Activated CD4-positive, CD25-positive, alpha-beta regulatory T cell treated with anti-CD3 and anti-CD28 coated beads, Interleukin-2, amount 50 U/mL, for 24 hours (primary cell): ENCODE data around the gene MOGAT3.

Source experiments
- ATAC-seq, 2 donors: fragments of 150-1000 bp; cut with Tn5 transposase; one replicate each; pipeline ENCODE4 v1.10.0; 2021; ENCODE audit warnings: mild to moderate bottlenecking in 1 of 2, moderate library complexity in 1 of 2

The MOGAT3 gene

GRCh38 chr7:101200862-101201599 is at the start of gene MOGAT3:
TSS of gene MOGAT3 (minus strand) at chr7:101201036. CDS start at chr7:101200854, 182 bp downstream.
- ATAC-seq = no peak

GRCh38 chr7:101250324-101250723 is 49.5 kb upstream of the MOGAT3 start:
- no peak for ATAC-seq

GRCh38 chr7:101248276-101248675 is 47.4 kb upstream of the MOGAT3 start:
- ATAC-seq = no peak

DNA sequence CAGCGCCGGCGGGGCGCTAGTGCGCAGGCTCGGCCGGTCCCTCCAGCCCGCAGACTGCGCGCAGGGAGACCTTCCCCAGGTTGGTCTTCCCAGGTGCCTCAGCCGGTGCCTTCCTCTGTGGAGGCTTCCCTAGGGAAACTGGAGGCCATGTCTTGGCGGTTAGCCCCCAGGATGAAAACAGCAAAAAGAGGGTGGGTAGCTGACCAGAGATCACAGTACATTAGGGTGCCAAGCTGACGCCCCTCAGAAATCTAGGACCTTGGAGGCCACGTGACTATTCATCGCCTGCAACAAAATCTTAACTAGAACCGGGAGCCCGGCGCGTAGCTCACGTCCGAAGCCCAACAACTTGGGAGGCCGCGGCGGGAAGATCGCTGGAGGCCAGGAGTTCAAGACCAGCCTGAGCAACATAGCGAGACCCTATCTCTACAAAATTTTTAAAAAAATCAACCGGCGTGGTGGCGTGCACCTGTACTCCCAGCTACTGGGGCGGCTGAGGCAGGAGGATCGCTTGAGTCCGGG is 44.4 kb upstream of the MOGAT3 start:
- no peak for ATAC-seq

- ATAC-seq = peak; percentile 98
Measured at GRCh38 chr7:101244375-101245146, 43.7 kb upstream of the MOGAT3 start, which contains the start of gene FIS1. TSS of gene FIS1 (minus strand) at chr7:101245081. CDS start at chr7:101245004, 77 bp downstream.

DNA sequence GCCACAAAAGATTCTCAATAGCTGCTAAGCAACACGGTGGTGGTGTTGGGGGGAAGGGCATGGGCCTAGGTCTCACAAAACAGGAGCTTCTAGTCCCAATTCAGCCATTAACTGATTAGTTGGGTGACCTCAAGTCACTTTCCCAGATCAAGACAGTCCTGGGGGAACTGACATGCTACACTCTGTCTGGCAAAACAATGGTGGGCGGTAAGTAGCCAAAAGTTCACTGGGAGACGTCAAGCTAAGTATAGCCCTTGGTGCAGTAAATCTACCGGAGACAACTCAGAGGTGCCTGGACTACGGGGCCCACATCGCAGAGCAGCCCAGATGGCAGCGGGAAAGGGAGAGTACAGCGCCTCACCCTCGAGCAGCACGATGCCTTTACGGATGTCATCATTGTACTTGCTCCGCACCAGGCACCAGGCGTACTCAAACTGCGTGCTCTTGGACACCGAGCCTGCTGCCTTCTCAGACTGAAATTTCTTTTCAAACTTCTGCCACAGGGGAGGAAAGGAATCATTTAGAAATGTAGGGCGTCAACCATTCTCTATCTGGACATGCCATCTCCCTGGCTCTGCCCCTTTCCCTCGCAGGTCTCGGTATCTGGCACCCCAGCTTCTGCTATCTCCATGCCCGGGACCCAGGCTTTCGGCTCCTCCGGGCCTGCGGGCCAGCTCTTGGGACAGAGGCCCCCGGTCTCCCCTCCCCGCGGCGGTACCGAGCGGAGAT is 43.0 kb upstream of the MOGAT3 start:
- no peak for ATAC-seq

DNA sequence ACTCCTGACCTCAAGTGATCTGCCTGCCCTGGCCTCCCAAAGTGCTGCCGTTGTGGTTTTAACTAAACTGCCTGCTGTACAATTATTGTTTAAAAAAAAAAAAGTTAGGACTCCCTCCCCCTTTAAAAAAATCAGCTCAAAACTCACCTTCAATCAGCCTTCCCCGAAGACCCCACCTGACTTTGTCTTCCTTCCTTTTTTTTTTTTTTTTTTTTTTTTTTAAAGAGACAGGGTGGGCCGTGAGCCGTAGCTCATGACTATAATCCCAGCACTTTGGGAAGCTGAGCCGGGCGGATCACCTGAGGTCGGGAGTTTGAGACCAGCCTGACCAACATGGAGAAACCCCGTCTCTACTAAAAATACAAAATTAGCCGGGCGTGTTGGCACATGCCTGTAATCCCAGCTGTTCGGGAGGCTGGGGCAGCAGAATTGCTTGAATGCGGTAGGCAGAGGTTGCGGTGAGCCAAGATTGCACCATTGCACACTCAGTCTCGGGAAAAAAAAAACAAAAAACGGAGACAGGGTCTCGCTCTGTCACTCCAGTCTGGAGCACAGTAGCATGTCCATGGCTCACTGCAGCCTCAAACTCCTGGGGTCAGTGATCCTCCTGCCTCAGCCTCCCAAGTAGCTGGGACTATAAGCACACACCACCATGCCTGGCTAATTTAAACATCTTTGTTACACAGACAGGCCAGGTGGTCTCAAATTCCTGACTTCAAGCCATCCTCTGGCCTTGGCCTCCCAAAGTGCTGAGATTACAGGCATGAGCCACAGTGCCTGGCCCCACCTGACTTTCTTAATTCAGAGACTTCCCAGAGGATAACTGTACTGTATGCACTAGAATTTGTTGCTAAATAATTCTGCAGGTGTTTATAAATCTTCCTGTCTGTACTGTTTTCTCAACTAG is 40.9 kb upstream of the MOGAT3 start:
- no peak for ATAC-seq

- no peak for ATAC-seq
Measured at GRCh38 chr7:101241015-101241363, 40.2 kb upstream of the MOGAT3 start.

DNA sequence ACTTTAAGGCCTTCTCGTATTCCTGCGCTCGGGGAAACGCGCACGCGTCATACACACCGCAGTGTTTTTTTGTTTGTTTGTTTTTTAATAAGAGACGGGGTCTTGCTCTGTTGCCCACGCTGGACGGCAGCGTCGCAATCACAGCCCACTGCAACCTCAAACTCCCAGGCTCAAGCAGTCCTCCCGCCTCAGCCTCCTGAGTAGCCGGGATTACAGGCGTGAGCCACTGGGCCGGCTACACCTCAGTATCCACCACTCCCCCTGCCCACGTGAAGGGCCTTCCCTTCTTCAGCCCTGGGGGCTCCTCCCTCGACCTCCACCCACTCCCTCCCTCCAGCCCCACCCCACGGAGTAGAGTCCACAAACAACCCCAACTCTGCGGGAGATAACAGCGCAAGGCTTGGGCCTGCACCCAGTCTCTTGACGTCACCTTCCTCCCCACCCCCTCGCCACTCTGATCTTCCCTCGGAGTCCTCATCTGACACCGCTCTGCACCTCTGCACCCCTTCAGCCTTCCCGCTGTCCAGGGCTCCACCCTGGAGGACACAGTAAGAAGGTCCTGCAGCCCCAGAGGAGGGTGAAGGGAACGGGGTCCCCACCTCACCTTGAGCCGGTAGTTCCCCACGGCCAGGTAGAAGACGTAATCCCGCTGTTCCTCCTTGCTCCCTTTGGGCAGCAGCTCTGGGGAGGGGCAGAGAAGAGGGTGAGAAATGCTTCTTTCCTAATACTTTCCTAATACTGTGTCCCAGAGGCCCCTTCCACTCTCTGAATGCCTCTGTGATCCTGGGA is 39.6 kb upstream of the MOGAT3 start:
- no peak for ATAC-seq

- no peak for ATAC-seq
Measured at GRCh38 chr7:101239951-101240220, 39.0 kb upstream of the MOGAT3 start.

- ATAC-seq = no peak
Measured at GRCh38 chr7:101239191-101239950, 38.5 kb upstream of the MOGAT3 start.

GRCh38 chr7:101238226-101239182 is 37.7 kb upstream of the MOGAT3 start:
- no peak for ATAC-seq

DNA sequence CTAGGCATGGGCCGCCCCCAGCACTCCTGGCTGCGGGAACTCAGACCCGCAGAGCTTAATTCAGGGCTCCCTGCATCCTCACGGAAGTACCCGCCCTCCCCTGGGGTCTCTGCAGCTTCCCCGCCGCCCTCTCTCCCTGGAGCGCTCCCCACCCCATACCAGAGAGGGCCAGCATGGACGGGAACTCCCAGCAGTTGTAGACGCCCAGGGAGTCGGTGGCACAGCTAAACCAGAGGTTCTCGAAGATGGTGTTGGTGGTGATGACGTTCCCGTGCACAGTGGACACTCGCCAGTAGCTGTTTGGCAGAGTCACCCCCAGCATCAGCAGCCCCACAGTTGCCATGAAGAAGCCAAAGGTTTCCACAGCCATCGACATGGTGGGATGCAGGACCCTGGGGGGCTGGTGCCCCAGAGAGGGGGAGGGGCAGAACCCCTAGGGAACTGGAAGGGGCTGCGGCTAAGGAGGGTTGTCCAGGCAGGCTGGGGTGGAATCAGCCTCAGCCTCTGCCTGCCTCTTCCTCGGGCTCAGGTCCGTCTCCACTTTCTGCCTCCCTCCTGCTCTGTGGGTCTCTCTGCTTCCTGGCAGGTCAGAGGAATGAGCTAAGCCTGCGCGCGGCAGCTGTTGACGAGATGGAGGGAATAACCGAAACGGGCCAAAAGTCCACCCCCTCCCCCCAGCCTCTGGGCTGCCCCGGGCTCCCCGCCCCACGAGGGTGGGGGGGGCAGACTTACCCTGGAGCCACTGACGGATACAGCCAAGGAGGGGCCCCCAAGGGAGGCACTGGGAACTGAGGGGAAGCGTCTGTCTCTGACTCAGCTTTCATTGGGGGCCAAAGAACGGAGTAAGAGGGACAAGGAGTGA is 36.6 kb upstream of the MOGAT3 start, which contains the start of gene CLDN15:
CLDN15 (minus strand) TSS at position 597 of the 862 bp plus-strand sequence; CDS start at position 376, 221 bp downstream.
- ATAC-seq = no peak

- ATAC-seq = no peak
Measured at GRCh38 chr7:101236292-101236835, 35.5 kb upstream of the MOGAT3 start.

- no peak for ATAC-seq
Measured at GRCh38 chr7:101235522-101235921, 34.7 kb upstream of the MOGAT3 start.

- ATAC-seq = no peak
Measured at GRCh38 chr7:101235050-101235449, 34.2 kb upstream of the MOGAT3 start.

DNA sequence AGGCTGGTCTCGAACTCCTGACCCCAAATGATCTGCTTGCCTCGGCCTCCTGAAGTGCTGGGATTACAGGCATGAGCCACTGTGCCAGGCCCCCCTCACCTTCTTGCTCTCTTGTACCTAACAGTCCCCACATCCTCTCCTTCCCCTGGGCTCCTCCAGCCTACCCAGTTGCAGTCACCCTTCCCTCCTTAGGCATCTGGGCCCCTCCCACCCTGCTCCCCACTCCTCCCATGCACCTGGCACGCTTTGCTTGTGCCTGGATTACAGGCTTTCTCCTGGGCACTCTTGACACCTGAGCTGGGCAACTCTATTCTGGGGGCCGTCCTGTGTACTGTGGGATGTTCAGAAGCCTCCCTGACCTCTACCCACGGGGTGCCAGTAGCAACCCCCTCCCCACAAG is 33.8 kb upstream of the MOGAT3 start:
- no peak for ATAC-seq
